K562 (cell line): ENCODE measurements around the gene MCC. TPM values are rescaled to one million over a fixed set of nuclear protein-coding genes. Genes with fewer than 3 reads are reported as not detected.

Experiments
- ARID3B ChIP-seq: fragments of 250-450 bp; sonication (Bioruptor Pico); IDR thresholded peaks from 2 replicates; pipeline ENCODE4 v1.4.0; 2020; ENCODE audit warnings: borderline replicate concordance
- ATF6 ChIP-seq: sonication (generic); formaldehyde crosslinking; IDR thresholded peaks from 2 replicates; pipeline ENCODE4 v1.4.0; 2020; ENCODE audit warnings: mild to moderate bottlenecking, missing genetic modification reagents
- ATF7 ChIP-seq: fragments of 450-650 bp; IDR thresholded peaks from 2 replicates; pipeline ENCODE4 v1.7.1; 2014; ENCODE audit warnings: mild to moderate bottlenecking, moderate library complexity
- CBX8 ChIP-seq: fragments of 200-600 bp; sonication (generic); IDR thresholded peaks from 2 replicates; pipeline ENCODE4 v1.6.1; 2012; ENCODE audit warnings: borderline replicate concordance, mixed run types, low read depth, mild to moderate bottlenecking, moderate library complexity, mixed read lengths, low read length, control low read depth, inconsistent platforms; ENCODE audit not compliant: poor library complexity, severe bottlenecking; ENCODE audit errors: extremely low read depth
- CREM ChIP-seq: IDR thresholded peaks from 2 replicates; pipeline ENCODE4 v1.6.1; 2014; ENCODE audit warnings: antibody characterized with exemption, low read depth
- E2F5 ChIP-seq: sonication (generic); formaldehyde crosslinking; IDR thresholded peaks from 2 replicates; pipeline ENCODE4 v1.8.0; 2022; ENCODE audit warnings: mild to moderate bottlenecking, missing genetic modification reagents
- E2F8 ChIP-seq: fragments of 450-650 bp; IDR thresholded peaks from 2 replicates; pipeline ENCODE4 v1.7.1; 2018; ENCODE audit warnings: mild to moderate bottlenecking, low read depth; ENCODE audit not compliant: partially characterized antibody
- GTF2E2 ChIP-seq: fragments of 200-800 bp; sonication (Bioruptor generic); IDR thresholded peaks from 2 replicates; pipeline ENCODE4 v1.6.1; 2016; ENCODE audit warnings: missing genetic modification characterization, missing compliant biosample characterization
- L3MBTL2 ChIP-seq: fragments of 450-650 bp; IDR thresholded peaks from 2 replicates; pipeline ENCODE4 v1.6.1; 2016; ENCODE audit warnings: mild to moderate bottlenecking, moderate library complexity
- MBD2 ChIP-seq: sonication (generic); IDR thresholded peaks from 2 replicates; pipeline ENCODE4 v1.6.1; 2016; ENCODE audit warnings: low read depth, borderline replicate concordance
- MTA1 ChIP-seq: fragments of 450-650 bp; IDR thresholded peaks from 2 replicates; pipeline ENCODE4 v1.6.1; 2017; ENCODE audit warnings: borderline replicate concordance
- RB1 ChIP-seq: fragments of 450-650 bp; IDR thresholded peaks from 2 replicates; pipeline ENCODE4 v1.6.1; 2017; ENCODE audit warnings: low read depth, mild to moderate bottlenecking
- RBBP5 ChIP-seq: fragments of 200-600 bp; sonication (generic); IDR thresholded peaks from 2 replicates; pipeline ENCODE4 v1.6.1; 2012; ENCODE audit warnings: borderline replicate concordance, mild to moderate bottlenecking, low read length, control low read depth, inconsistent platforms; ENCODE audit not compliant: insufficient read depth, poor library complexity, severe bottlenecking
- RCOR1 ChIP-seq, 2 experiments: IDR thresholded peaks; 2 replicates each; pipeline ENCODE4 v1.6.1; 2012; ENCODE audit warnings: low read depth in 2 of 2, low read length in 2 of 2, borderline replicate concordance in 1 of 2, improper control_type of control experiment in 1 of 2
- SMC3 ChIP-seq: conservative IDR thresholded peaks from 2 replicates; pipeline ENCODE4 v1.6.1; 2011; ENCODE audit warnings: low read depth, low read length, improper control_type of control experiment; ENCODE audit not compliant: insufficient read depth
- SP1 ChIP-seq: sonication (generic); formaldehyde crosslinking; IDR thresholded peaks from 2 replicates; pipeline ENCODE4 v1.8.1; 2022; ENCODE audit warnings: mild to moderate bottlenecking, missing genetic modification reagents
- ZNF217 ChIP-seq: sonication (generic); formaldehyde crosslinking; IDR thresholded peaks from 2 replicates; pipeline ENCODE4 v1.8.0; 2022; ENCODE audit warnings: mild to moderate bottlenecking, missing genetic modification reagents
- ZNF24 ChIP-seq: fragments of 450-650 bp; IDR thresholded peaks from 2 replicates; pipeline ENCODE4 v1.6.1; 2016
- ZNF347 ChIP-seq: fragments of 450-650 bp; formaldehyde crosslinking; IDR thresholded peaks from 2 replicates; pipeline ENCODE4 v1.4.0; 2020; ENCODE audit warnings: low read depth, mild to moderate bottlenecking, moderate library complexity
- ZNF354B ChIP-seq: fragments of 250-450 bp; sonication (Bioruptor Pico); IDR thresholded peaks from 2 replicates; pipeline ENCODE4 v1.4.0; 2020
- polyA plus RNA-seq, 8 experiments: library from polyadenylated mRNA; depleted of rRNA in 4 of 8; stranded (reverse) in 5 of 8; unstranded in 3 of 8; fragments of >200 nt; fragmentation: Nextera tagmentation in 2 of 8; fragmentation: Illumina TruSeq in 1 of 8; extraction: Ambion mirVana in 2 of 8; extraction: Trizol in 1 of 8; gene quantifications; 2 replicates each; pipeline versions ENCODE4 v1.2.1 to v1.2.3, GENCODE V29; 2011 to 2014; ENCODE audit warnings: inconsistent platforms in 1 of 8, missing spikeins in 1 of 8
- total RNA-seq, 7 experiments: library from RNA; depleted of rRNA in 6 of 7; stranded (reverse); fragments of >200 nt in 6 of 7; fragmentation: Illumina TruSeq in 2 of 7; extraction: Trizol in 2 of 7; gene quantifications; 2 replicates each; pipeline versions ENCODE4 v1.2.1 to v1.2.3, GENCODE V29; 2011 to 2021; ENCODE audit warnings: low replicate concordance in 1 of 7

Gene MCC
- total and polyA plus RNA-seq, 9 of the 15 experiments (the other 6 are each of a cell fraction or from before 2014, with no cell fraction given): 0.04 to 0.24 (median 0.06) TPM; not detected in 1

GRCh38 chr5:113513384-113514288 lies 25.4 kb upstream of the MCC start, which contains the start of gene YTHDC2 (continued):
- TF ChIP-seq CBX8 (no peak), GTF2E2 (peak; percentile 19; the same call in 1 of the 2 replicates), ZNF217 (no peak), MTA1 (peak; percentile 84), ZNF354B (no peak), ARID3B (CRISPR knock-in tag) (no peak), SP1 (CRISPR knock-in tag) (peak; percentile 70), ATF7 (peak; percentile 99), RB1 (peak; percentile 84), CREM (peak; percentile 98), L3MBTL2 (peak; percentile 64; the same call in 1 of the 2 replicates), MBD2 (peak; percentile 25; the same call in 1 of the 2 replicates), RCOR1 (IDR thresholded peaks at IDR 0.05; ENCODE audit: borderline replicate concordance in 1 of 2, low read depth in 2 of 2, low read length in 2 of 2) (peak in 1 of 2 experiments; percentile 3; a peak in 1 of 4 replicates), SMC3 (0 out of 2 replicates have a peak, but pooled peaks have one; percentile 18), E2F8 (peak; percentile 75), ATF6 (CRISPR knock-in tag) (0 out of 2 replicates have a peak, but pooled peaks have one; percentile 58), E2F5 (CRISPR knock-in tag) (0 out of 2 replicates have a peak, but pooled peaks have one; percentile 16), ZNF24 (peak; percentile 99), RBBP5 (peak; percentile 92), ZNF347 (no peak)
